IMR-90 (cell line): Measurements from ENCODE around the gene APLF. TPM values are rescaled to one million over a fixed set of nuclear protein-coding genes. Genes with fewer than 3 reads are reported as not detected.

Experiments used
- ATAC-seq: fragments of 200-7000 bp; cut with Tn5 transposase; 2 replicates; pipeline ENCODE4 v1.9.1; 2020; ENCODE audit warnings: low read depth, mild to moderate bottlenecking, moderate library complexity
- BruUV-seq: library from RNA; stranded (reverse); fragments of 400-500 nt; replicated peaks from 2 replicates; lab custom pipeline; 2021; lab: Mats Ljungman, UMichigan
- CTCF ChIA-PET: fragments of 300-600 bp; formaldehyde crosslinking; extraction: SDS; loops from one replicate; lab custom pipeline; 2021; ENCODE audit warnings: antibody characterized with exemption; lab: Yijun Ruan, JAX
- POLR2A ChIA-PET: fragments of 300-600 bp; sonication (Branson Sonifier 250); formaldehyde crosslinking; loops from one replicate; lab custom pipeline; 2022; ENCODE audit warnings: antibody characterized with exemption; ENCODE audit not compliant: unreplicated experiment; lab: Charles Lee
- DNase-seq: peaks from one replicate; pipeline ENCODE4 v3.0.0; 2013
- H2AFZ ChIP-seq: replicated peaks from 2 replicates; pipeline ENCODE3; 2013; ENCODE audit warnings: low read length, mild to moderate bottlenecking; ENCODE audit not compliant: poor library complexity
- H2AK5ac ChIP-seq: 2 replicates; pipeline ENCODE4 v1.6.1; 2013; ENCODE audit warnings: low read depth, low read length, inconsistent platforms
- H2AK9ac ChIP-seq: replicated peaks from 2 replicates; pipeline ENCODE3; 2013; ENCODE audit warnings: mild to moderate bottlenecking, low read depth, low read length, moderate library complexity; ENCODE audit not compliant: poor library complexity
- H2BK120ac ChIP-seq: 2 replicates; pipeline ENCODE4 v1.6.1; 2013; ENCODE audit warnings: low read depth, low read length, inconsistent platforms
- H2BK15ac ChIP-seq: 3 replicates; pipeline ENCODE4 v1.6.1; 2013; ENCODE audit warnings: low read depth, low read length, inconsistent platforms
- H2BK20ac ChIP-seq: 2 replicates; pipeline ENCODE4 v1.6.1; 2013; ENCODE audit warnings: low read depth, mild to moderate bottlenecking, inconsistent platforms, low read length, moderate library complexity
- H2BK5ac ChIP-seq: 2 replicates; pipeline ENCODE4 v1.6.1; 2013; ENCODE audit warnings: mild to moderate bottlenecking, low read depth, low read length, inconsistent platforms; ENCODE audit not compliant: poor library complexity, severe bottlenecking
- H3K14ac ChIP-seq: replicated peaks from 2 replicates; pipeline ENCODE4 v1.6.1; 2013; ENCODE audit warnings: low read depth, low read length, inconsistent platforms
- H3K18ac ChIP-seq: 2 replicates; pipeline ENCODE4 v1.6.1; 2013; ENCODE audit warnings: low read depth, low read length, control low read depth
- H3K23ac ChIP-seq: 2 replicates; pipeline ENCODE4 v1.6.1; 2013; ENCODE audit warnings: low read depth, low read length, inconsistent platforms
- H3K27ac ChIP-seq: 2 replicates; pipeline ENCODE4 v1.5.1; 2013; ENCODE audit warnings: mild to moderate bottlenecking, control low read depth, low read length; ENCODE audit not compliant: insufficient read depth
- H3K27me3 ChIP-seq: 2 replicates; pipeline ENCODE4 v1.6.1; 2013; ENCODE audit warnings: low read length; ENCODE audit not compliant: control insufficient read depth, insufficient read depth
- H3K36me3 ChIP-seq: 2 replicates; pipeline ENCODE4 v1.6.1; 2013; ENCODE audit warnings: low read length, mixed read lengths; ENCODE audit not compliant: control insufficient read depth, insufficient read depth
- H3K4ac ChIP-seq: 2 replicates; pipeline ENCODE4 v1.6.1; 2013; ENCODE audit warnings: low read depth, low read length, inconsistent platforms
- H3K4me1 ChIP-seq: 2 replicates; pipeline ENCODE4 v1.6.1; 2013; ENCODE audit warnings: low read length, mixed read lengths; ENCODE audit not compliant: control insufficient read depth, insufficient read depth
- H3K4me2 ChIP-seq: 2 replicates; pipeline ENCODE4 v1.6.1; 2013; ENCODE audit warnings: low read depth, mild to moderate bottlenecking, control low read depth, low read length, moderate library complexity
- H3K4me3 ChIP-seq: 2 replicates; pipeline ENCODE4 v1.5.1; 2013; ENCODE audit warnings: low read depth, mild to moderate bottlenecking, control low read depth, low read length, moderate library complexity; ENCODE audit not compliant: insufficient read depth
- H3K56ac ChIP-seq: 2 replicates; pipeline ENCODE4 v1.6.1; 2013; ENCODE audit warnings: low read length, inconsistent platforms; ENCODE audit not compliant: insufficient read depth; ENCODE audit errors: extremely low read depth
- H3K79me1 ChIP-seq, 2 experiments: 2 replicates each; pipeline ENCODE4 v1.6.1; 2013; ENCODE audit warnings: low read length in 2 of 2, inconsistent platforms in 1 of 2, low read depth in 1 of 2
- H3K9ac ChIP-seq: 2 replicates; pipeline ENCODE4 v1.6.1; 2013; ENCODE audit warnings: low read depth, low read length, control low read depth
- H3K9me1 ChIP-seq: 2 replicates; pipeline ENCODE4 v1.6.1; 2013; ENCODE audit warnings: low read length, inconsistent platforms; ENCODE audit not compliant: insufficient read depth
- H3K9me3 ChIP-seq: 2 replicates; pipeline ENCODE4 v1.6.1; 2013; ENCODE audit warnings: low read length; ENCODE audit not compliant: control insufficient read depth, insufficient read depth
- H4K20me1 ChIP-seq: 2 replicates; pipeline ENCODE4 v1.6.1; 2013; ENCODE audit warnings: low read length, inconsistent platforms; ENCODE audit not compliant: insufficient read depth
- H4K5ac ChIP-seq: 2 replicates; pipeline ENCODE4 v1.6.1; 2013; ENCODE audit warnings: mild to moderate bottlenecking, low read depth, low read length, control low read depth
- H4K8ac ChIP-seq, 2 experiments: 2 replicates each; pipeline ENCODE4 v1.6.1; 2013; ENCODE audit warnings: low read depth in 2 of 2, low read length in 2 of 2, control low read depth in 1 of 2, inconsistent platforms in 1 of 2
- H4K91ac ChIP-seq: 2 replicates; pipeline ENCODE4 v1.6.1; 2013; ENCODE audit warnings: low read depth, low read length, inconsistent platforms; ENCODE audit not compliant: insufficient read depth
- CTCF ChIP-seq: conservative IDR thresholded peaks from 2 replicates; pipeline ENCODE4 v1.5.1; 2012; ENCODE audit warnings: mild to moderate bottlenecking, low read depth, low read length, improper control_type of control experiment
- MAZ ChIP-seq: IDR thresholded peaks from 2 replicates; pipeline ENCODE4 v1.6.1; 2012; ENCODE audit warnings: low read depth, mild to moderate bottlenecking, low read length, improper control_type of control experiment, moderate library complexity, borderline replicate concordance
- RAD21 ChIP-seq: IDR thresholded peaks from 2 replicates; pipeline ENCODE4 v1.6.1; 2012; ENCODE audit warnings: low read length, improper control_type of control experiment
- USF2 ChIP-seq: fragments of 150-350 bp; IDR thresholded peaks from 2 replicates; pipeline ENCODE4 v1.6.1; 2017; ENCODE audit warnings: mild to moderate bottlenecking, antibody characterized with exemption, low read length, low read depth
- dilution Hi-C: fragments of 300-500 bp; cut with HindIII; formaldehyde crosslinking; loops from one replicate; pipeline ENCODE4 v1.14.3; 2018; ENCODE audit warnings: low sequenced_read_pairs; ENCODE audit not compliant: unreplicated experiment
- in situ Hi-C: fragments of 300-500 bp; cut with MboI; formaldehyde crosslinking; loops from 3 replicates; pipeline ENCODE4 v1.14.3; 2019; ENCODE audit warnings: low sequenced_read_pairs, inconsistent platforms, mixed read lengths
- intact Hi-C: fragments of 100-400 bp; cut with micrococcal nuclease; formaldehyde crosslinking; loops from 2 replicates; pipeline ENCODE4 v1.10.0; 2022
- polyA plus RNA-seq, 3 experiments: library from polyadenylated mRNA; depleted of rRNA; stranded (reverse); fragments of >200 nt; gene quantifications; 2 replicates each; pipeline ENCODE4 v1.2.3, GENCODE V29; 2012; ENCODE audit warnings: low replicate concordance in 1 of 3
- total RNA-seq: library from RNA; depleted of rRNA; stranded (reverse); fragments of >200 nt; gene quantifications from 2 replicates; pipeline ENCODE4 v1.2.3, GENCODE V29; 2012

Gene APLF
- total and polyA plus RNA-seq, 2 of the 4 experiments (the other 2 are of a cell fraction), result 1.5 to 2.3 TPM

DNA sequence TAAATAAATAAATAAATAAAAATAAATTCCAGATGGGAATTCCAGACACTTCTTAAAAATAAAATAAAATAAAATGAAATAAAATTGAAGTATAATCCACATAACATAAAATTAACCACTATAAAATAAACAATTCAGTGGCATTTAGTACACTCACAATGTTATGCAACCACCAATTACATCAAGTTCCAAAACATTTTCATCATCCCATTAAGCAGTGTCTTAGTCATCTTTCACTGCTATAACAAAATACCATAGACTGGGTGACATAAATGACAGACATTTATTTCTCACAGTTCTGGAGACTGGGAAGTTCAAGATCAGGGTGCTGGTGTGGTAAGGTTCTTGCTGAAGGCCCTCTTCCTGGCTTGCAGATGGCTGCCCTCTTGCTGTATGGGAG, 153.4 kb downstream of the APLF start:
- Histone ChIP-seq H3K56ac (no peak overlapping the region), H2BK20ac (no peak overlapping the region), H3K27me3 (no peaks in the 10 kb centered on the region; the same call in 1 of the 2 replicates), H3K4ac (no peak overlapping the region), H3K9me1 (no peaks in the 10 kb centered on the region), H2AK9ac (no peak overlapping the region), H4K91ac (no peak overlapping the region), H3K18ac (no peak overlapping the region), H2AK5ac (no peak overlapping the region), H3K23ac (no peak overlapping the region), H2AFZ (no peak overlapping the region), H4K20me1 (no peaks in the 10 kb centered on the region), H3K9ac (no peak overlapping the region), H4K8ac (no peak overlapping the region), H2BK5ac (no peak overlapping the region), H3K79me1 (no peaks in the 10 kb centered on the region), H3K27ac (no peak overlapping the region), H2BK120ac (no peak overlapping the region), H3K14ac (no peak overlapping the region), H3K36me3 (no peaks in the 10 kb centered on the region), H2BK15ac (no peak overlapping the region), H3K4me3 (no peak overlapping the region), H3K4me1 (no peaks in the 10 kb centered on the region), H3K9me3 (no peaks in the 10 kb centered on the region), H3K4me2 (no peak overlapping the region), H4K5ac (no peak overlapping the region)
- no TSS peak for BruUV-seq
- no peak for DNase-seq
- ChIA-PET POLR2A (no interaction called here), CTCF (no interaction called here)
- no peak for ATAC-seq
- dilution Hi-C loops (no loop called here), in situ Hi-C loops (no loop called here), intact Hi-C loops (no loop called here)
- TF ChIP-seq MAZ (no peak), RAD21 (no peak), CTCF (no peak), USF2 (no peak)
